ENCODE results near the gene WFIKKN1. TPM values are rescaled to one million over a fixed set of nuclear protein-coding genes. Genes with fewer than 3 reads are reported as not detected.
A peak's percentile ranks its signal among the peaks of the same experiment; 100 is the strongest.
"Not testable (repeated sequence)": the region's sequence is repeated elsewhere in the genome, so short reads cannot be mapped to it uniquely, and the experiment has no call there.

The WFIKKN1 gene
- total and polyA plus RNA-seq, 5 donors: 0.15 to 0.70 (median 0.23) TPM

GRCh38 chr16:595094-595528 is 35.7 kb upstream of the WFIKKN1 start:
- intact Hi-C loops (cut with DNase I): no loop called here
- ATAC-seq (no peak), DNase-seq (no peak)
- no peaks in the 10 kb centered on the region for H3K4me1 ChIP-seq (ENCODE audit: control insufficient read depth, insufficient read depth, low read length)
- H3K9me3 ChIP-seq (ENCODE audit: control insufficient read depth, low read length): no peaks in the 10 kb centered on the region
- WGBS: 86% methylated on average over 18 of the region's 18 CpGs
- no peak overlapping the region for H3K27ac ChIP-seq (ENCODE audit: low read length)
- H3K27me3 ChIP-seq (ENCODE audit: control insufficient read depth, insufficient read depth): no peaks in the 10 kb centered on the region
- H3K4me3 ChIP-seq (ENCODE audit: low read length): no peak overlapping the region

GRCh38 chr16:595942-596735 is 34.6 kb upstream of the WFIKKN1 start:
- 87% methylated on average over 34 of the region's 34 CpGs for WGBS
- no peak overlapping the region for H3K4me3 ChIP-seq (ENCODE audit: low read length)
- ATAC-seq: no peak
- no peaks in the 10 kb centered on the region for H3K4me1 ChIP-seq (ENCODE audit: control insufficient read depth, insufficient read depth, low read length)
- H3K9me3 ChIP-seq (ENCODE audit: control insufficient read depth, low read length): no peaks in the 10 kb centered on the region
- H3K27ac ChIP-seq (ENCODE audit: low read length): no peak overlapping the region
- no peaks in the 10 kb centered on the region for H3K27me3 ChIP-seq (ENCODE audit: control insufficient read depth, insufficient read depth)
- intact Hi-C loops (cut with DNase I): no loop called here
- DNase-seq: no peak

GRCh38 chr16:596736-597060 is 34.1 kb upstream of the WFIKKN1 start:
- WGBS: 93% methylated on average over 12 of the region's 12 CpGs
- no peaks in the 10 kb centered on the region for H3K27me3 ChIP-seq (ENCODE audit: control insufficient read depth, insufficient read depth)
- DNase-seq (no peak), ATAC-seq (no peak)
- H3K9me3 ChIP-seq (ENCODE audit: control insufficient read depth, low read length): no peaks in the 10 kb centered on the region
- H3K4me1 ChIP-seq (ENCODE audit: control insufficient read depth, insufficient read depth, low read length): no peaks in the 10 kb centered on the region
- H3K4me3 ChIP-seq (ENCODE audit: low read length): no peak overlapping the region
- no peak overlapping the region for H3K27ac ChIP-seq (ENCODE audit: low read length)
- intact Hi-C loops (cut with DNase I): no loop called here

GRCh38 chr16:597655-598054 is 33.1 kb upstream of the WFIKKN1 start:
- H3K4me1 ChIP-seq (ENCODE audit: control insufficient read depth, insufficient read depth, low read length); intact Hi-C loops (cut with DNase I); H3K27me3 ChIP-seq (ENCODE audit: control insufficient read depth, insufficient read depth); H3K4me3 ChIP-seq (ENCODE audit: low read length); ATAC-seq; DNase-seq; H3K27ac ChIP-seq (ENCODE audit: low read length); H3K9me3 ChIP-seq (ENCODE audit: control insufficient read depth, low read length): not testable (repeated sequence)
- WGBS: over 99% methylated on average over 7 of the region's 7 CpGs

- no peak overlapping the region for H3K27ac ChIP-seq (ENCODE audit: low read length)
- no peak for DNase-seq
- H3K4me3 ChIP-seq (ENCODE audit: low read length): no peak overlapping the region
- no peaks in the 10 kb centered on the region for H3K9me3 ChIP-seq (ENCODE audit: control insufficient read depth, low read length)
- no peaks in the 10 kb centered on the region for H3K27me3 ChIP-seq (ENCODE audit: control insufficient read depth, insufficient read depth)
- WGBS: 95% methylated on average over 43 of the region's 43 CpGs
- no peaks in the 10 kb centered on the region for H3K4me1 ChIP-seq (ENCODE audit: control insufficient read depth, insufficient read depth, low read length)
- intact Hi-C loops (cut with DNase I): no loop called here
- ATAC-seq: no peak
These were observed 31.7 kb upstream of the WFIKKN1 start for GRCh38 chr16:598823-599739.

- no peaks in the 10 kb centered on the region for H3K4me1 ChIP-seq (ENCODE audit: control insufficient read depth, insufficient read depth, low read length)
- no peak for ATAC-seq
- intact Hi-C loops (cut with DNase I): no loop called here
- 40% methylated on average over 7 of the region's 7 CpGs for whole genome bisulfite sequencing
- DNase-seq: no peak
- H3K27ac ChIP-seq (ENCODE audit: low read length): no peak overlapping the region
- no peak overlapping the region for H3K4me3 ChIP-seq (ENCODE audit: low read length)
- H3K27me3 ChIP-seq (ENCODE audit: control insufficient read depth, insufficient read depth): no peaks in the 10 kb centered on the region
- H3K9me3 ChIP-seq (ENCODE audit: control insufficient read depth, low read length): no peaks in the 10 kb centered on the region
These were observed 30.0 kb upstream of the WFIKKN1 start for GRCh38 chr16:600781-601180.

GRCh38 chr16:603933-604332 is 26.9 kb upstream of the WFIKKN1 start:
- Histone ChIP-seq H3K4me1 (ENCODE audit: control insufficient read depth, insufficient read depth, low read length) (no peaks in the 10 kb centered on the region), H3K9me3 (ENCODE audit: control insufficient read depth, low read length) (no peaks in the 10 kb centered on the region), H3K4me3 (ENCODE audit: low read length) (no peak overlapping the region), H3K27me3 (ENCODE audit: control insufficient read depth, insufficient read depth) (no peaks in the 10 kb centered on the region), H3K27ac (ENCODE audit: low read length) (no peak overlapping the region)
- ATAC-seq: no peak
- no peak for DNase-seq
- 85% methylated on average over 5 of the region's 5 CpGs for WGBS
- intact Hi-C loops (cut with DNase I): no loop called here

GRCh38 chr16:606656-607307 is 24.0 kb upstream of the WFIKKN1 start:
- DNase-seq (peak in 1 of 3 donors; percentile 30), ATAC-seq (no peak)
- H3K4me1 ChIP-seq (ENCODE audit: control insufficient read depth, insufficient read depth, low read length): no peaks in the 10 kb centered on the region
- 94% methylated on average over 22 of the region's 22 CpGs for whole genome bisulfite sequencing
- intact Hi-C loops (cut with DNase I): no loop called here
- H3K27me3 ChIP-seq (ENCODE audit: control insufficient read depth, insufficient read depth): no peaks in the 10 kb centered on the region
- no peaks in the 10 kb centered on the region for H3K9me3 ChIP-seq (ENCODE audit: control insufficient read depth, low read length)
- no peak overlapping the region for H3K27ac ChIP-seq (ENCODE audit: low read length)
- no peak overlapping the region for H3K4me3 ChIP-seq (ENCODE audit: low read length)

GRCh38 chr16:608019-608418 is 22.8 kb upstream of the WFIKKN1 start:
- no peaks in the 10 kb centered on the region for H3K9me3 ChIP-seq (ENCODE audit: control insufficient read depth, low read length)
- no peak overlapping the region for H3K4me3 ChIP-seq (ENCODE audit: low read length)
- H3K4me1 ChIP-seq (ENCODE audit: control insufficient read depth, insufficient read depth, low read length): no peaks in the 10 kb centered on the region
- ATAC-seq: no peak
- H3K27me3 ChIP-seq (ENCODE audit: control insufficient read depth, insufficient read depth): no peaks in the 10 kb centered on the region
- H3K27ac ChIP-seq (ENCODE audit: low read length): no peak overlapping the region
- intact Hi-C loops (cut with DNase I): no loop called here
- no peak for DNase-seq
- 85% methylated on average over 10 of the region's 10 CpGs for WGBS

GRCh38 chr16:609316-609715 is 21.5 kb upstream of the WFIKKN1 start:
- H3K27ac ChIP-seq (ENCODE audit: low read length): no peak overlapping the region
- 81% methylated on average over 13 of the region's 13 CpGs for WGBS
- DNase-seq: peak in 1 of 3 donors; percentile 35
- ATAC-seq: peak in 1 of 2 donors; percentile 25
- no peaks in the 10 kb centered on the region for H3K27me3 ChIP-seq (ENCODE audit: control insufficient read depth, insufficient read depth)
- H3K4me1 ChIP-seq (ENCODE audit: control insufficient read depth, insufficient read depth, low read length): no peaks in the 10 kb centered on the region
- H3K9me3 ChIP-seq (ENCODE audit: control insufficient read depth, low read length): no peaks in the 10 kb centered on the region
- intact Hi-C loops (cut with DNase I): no loop called here
- no peak overlapping the region for H3K4me3 ChIP-seq (ENCODE audit: low read length)

- Histone ChIP-seq H3K4me3 (ENCODE audit: low read length) (no peak overlapping the region), H3K4me1 (ENCODE audit: control insufficient read depth, insufficient read depth, low read length) (no peaks in the 10 kb centered on the region), H3K27ac (ENCODE audit: low read length) (no peak overlapping the region), H3K27me3 (ENCODE audit: control insufficient read depth, insufficient read depth) (no peaks in the 10 kb centered on the region), H3K9me3 (ENCODE audit: control insufficient read depth, low read length) (no peaks in the 10 kb centered on the region)
- ATAC-seq (peak in 1 of 2 donors; percentile 14), DNase-seq (peak in 1 of 3 donors; percentile 49)
- 90% methylated on average over 14 of the region's 14 CpGs for WGBS
- intact Hi-C loops (cut with DNase I): no loop called here
These were observed 20.8 kb upstream of the WFIKKN1 start for GRCh38 chr16:609984-610383.
